Stimulated activated CD8-positive, alpha-beta memory T cell treated with anti-CD3 and anti-CD28 coated beads, Interleukin-2, amount 100 ng/mL, for 1 hour (primary cell): ENCODE results near the gene CTAGE9.
"Not testable (repeated sequence)": the region's sequence is repeated elsewhere in the genome, so short reads cannot be mapped to it uniquely, and the experiment has no call there.

ENCODE experiments used
- DNase-seq, 2 donors: peaks; one replicate each; pipeline ENCODE4 v3.0.0-alpha.2; 2020; ENCODE audit warnings: low read depth in 2 of 2

The CTAGE9 gene

GRCh38 chr6:131710917-131711316 is at the start of gene CTAGE9:
CTAGE9 (minus strand) TSS chr6:131711017; CDS start chr6:131711017, 0 bp downstream.
- not testable (repeated sequence) for DNase-seq

GRCh38 chr6:131758920-131759319 is 48.1 kb upstream of the CTAGE9 start:
- DNase-seq = no peak

- no peak for DNase-seq
Measured at GRCh38 chr6:131756039-131756438, 45.2 kb upstream of the CTAGE9 start.

- DNase-seq = no peak
Measured at GRCh38 chr6:131755597-131755996, 44.8 kb upstream of the CTAGE9 start.

GRCh38 chr6:131754715-131755567 is 44.1 kb upstream of the CTAGE9 start:
- DNase-seq = no peak

- no peak for DNase-seq
Measured at GRCh38 chr6:131754088-131754487, 43.3 kb upstream of the CTAGE9 start.

- not testable (repeated sequence) for DNase-seq
Measured at GRCh38 chr6:131751012-131751715, 40.3 kb upstream of the CTAGE9 start.

GRCh38 chr6:131749023-131749422 is 38.2 kb upstream of the CTAGE9 start:
- DNase-seq = no peak

GRCh38 chr6:131747821-131748353 is 37.1 kb upstream of the CTAGE9 start:
- no peak for DNase-seq

GRCh38 chr6:131745476-131745875 is 34.7 kb upstream of the CTAGE9 start:
- no peak for DNase-seq

- no peak for DNase-seq
Measured at GRCh38 chr6:131744432-131745287, 33.8 kb upstream of the CTAGE9 start.

GRCh38 chr6:131741688-131742393 is 31.0 kb upstream of the CTAGE9 start:
- no peak for DNase-seq

- DNase-seq = no peak
Measured at GRCh38 chr6:131740161-131740560, 29.3 kb upstream of the CTAGE9 start.

GRCh38 chr6:131739136-131739535 is 28.3 kb upstream of the CTAGE9 start:
- DNase-seq = no peak

GRCh38 chr6:131736811-131737210 is 26.0 kb upstream of the CTAGE9 start:
- no peak for DNase-seq

- DNase-seq = no peak
Measured at GRCh38 chr6:131736003-131736596, 25.3 kb upstream of the CTAGE9 start.

- DNase-seq = no peak
Measured at GRCh38 chr6:131733376-131734016, 22.7 kb upstream of the CTAGE9 start.

GRCh38 chr6:131731224-131731623 is 20.4 kb upstream of the CTAGE9 start:
- DNase-seq = no peak

- no peak for DNase-seq
Measured at GRCh38 chr6:131730264-131730663, 19.4 kb upstream of the CTAGE9 start.

GRCh38 chr6:131729550-131729949 is 18.7 kb upstream of the CTAGE9 start:
- no peak for DNase-seq
